Endodermal cell (in vitro differentiated cells): ENCODE measurements around the gene ATRN. TPM values are rescaled to one million over a fixed set of nuclear protein-coding genes. Genes with fewer than 3 reads are reported as not detected.

Experiments used
- DNase-seq: peaks from one replicate; pipeline ENCODE4 v3.0.0-alpha.2; 2017
- H3K27ac ChIP-seq: 2 replicates; pipeline ENCODE4 v1.5.1; 2013; ENCODE audit warnings: mild to moderate bottlenecking, low read depth, low read length, moderate library complexity
- H3K27me3 ChIP-seq: 2 replicates; pipeline ENCODE4 v1.6.1; 2013; ENCODE audit warnings: mild to moderate bottlenecking, low read length, moderate library complexity; ENCODE audit not compliant: insufficient read depth, control insufficient read depth, poor library complexity, severe bottlenecking
- H3K36me3 ChIP-seq: 2 replicates; pipeline ENCODE4 v1.7.0; 2013; ENCODE audit warnings: mild to moderate bottlenecking, low read length, moderate library complexity; ENCODE audit not compliant: control insufficient read depth, insufficient read depth
- H3K4me1 ChIP-seq: one replicate; pipeline ENCODE4 v1.7.0; 2013; ENCODE audit warnings: low read length; ENCODE audit not compliant: control insufficient read depth, insufficient read depth
- H3K4me3 ChIP-seq: 2 replicates; pipeline ENCODE4 v1.5.1; 2013; ENCODE audit warnings: mild to moderate bottlenecking, low read length, moderate library complexity
- H3K9ac ChIP-seq: 2 replicates; pipeline ENCODE4 v1.6.1; 2013; ENCODE audit warnings: mild to moderate bottlenecking, low read length, moderate library complexity; ENCODE audit not compliant: poor library complexity, severe bottlenecking; ENCODE audit errors: extremely low read depth
- H3K9me3 ChIP-seq: 2 replicates; pipeline ENCODE4 v1.6.1; 2013; ENCODE audit warnings: mild to moderate bottlenecking, low read length, moderate library complexity; ENCODE audit not compliant: control insufficient read depth
- H3K27ac Mint-ChIP-seq: 2 replicates; pipeline ENCODE4 v1.8.0; 2020; ENCODE audit warnings: mixed read lengths
- H3K27me3 Mint-ChIP-seq: 2 replicates; pipeline ENCODE4 v1.8.0; 2021; ENCODE audit warnings: mild to moderate bottlenecking, mixed read lengths; ENCODE audit not compliant: insufficient read depth
- H3K36me3 Mint-ChIP-seq: 2 replicates; pipeline ENCODE4 v1.8.0; 2020; ENCODE audit warnings: low read depth, mixed read lengths
- H3K4me1 Mint-ChIP-seq: 2 replicates; pipeline ENCODE4 v1.8.0; 2020; ENCODE audit warnings: mixed read lengths
- H3K4me3 Mint-ChIP-seq: 2 replicates; pipeline ENCODE4 v1.8.0; 2020; ENCODE audit warnings: mild to moderate bottlenecking, moderate library complexity, mixed read lengths
- H3K9me3 Mint-ChIP-seq: 2 replicates; pipeline ENCODE4 v1.8.0; 2020; ENCODE audit warnings: mild to moderate bottlenecking, mixed read lengths
- CTCF ChIP-seq: fragments of 200-600 bp; sonication (generic); conservative IDR thresholded peaks from 2 replicates; pipeline ENCODE4 v1.5.0; 2021; ENCODE audit warnings: antibody characterized with exemption, mild to moderate bottlenecking
- WGBS, 2 experiments: methylation state at CpG; one replicate each; pipeline versions ENCODE4 v1.1.5 to v1.1.7; 2013; ENCODE audit warnings: missing lambda C conversion rate in 2 of 2, mixed read lengths in 1 of 2; ENCODE audit not compliant: insufficient coverage in 1 of 2, insufficient read length in 1 of 2; 5-methylcytosine and 5-hydroxymethylcytosine counted together
- total RNA-seq, 2 donors: library from RNA; stranded (reverse); fragmentation: NEBNext Ultra II Directional in 1 of 2; extraction: Animal tissue kit (Norgen Biotek cat#: 25700) in 1 of 2; gene quantifications; 2 replicates in 1 of 2; 3 replicates in 1 of 2; pipeline ENCODE4 v1.2.1, GENCODE V29; 2021

The ATRN gene
- total RNA-seq, 2 donors from 2014 or later: 27.4 to 31.2 TPM

GRCh38 chr20:3590164-3590563 is 119.3 kb downstream of the ATRN start:
- no peaks in the 10 kb centered on the region for H3K27me3 Mint-ChIP-seq
- Histone ChIP-seq H3K27me3 (no peaks in the 10 kb centered on the region), H3K9me3 (peaks cover 14% of the 10 kb centered on the region), H3K4me1 (no peaks in the 10 kb centered on the region), H3K36me3 (peaks cover 45% of the 10 kb centered on the region), H3K9ac (no peak overlapping the region), H3K27ac (no peak overlapping the region), H3K4me3 (no peak overlapping the region)
- no peak overlapping the region for H3K27ac Mint-ChIP-seq
- peaks cover 64% of the 10 kb centered on the region for H3K36me3 Mint-ChIP-seq
- TF ChIP-seq CTCF: no peak
- peaks cover 18% of the 10 kb centered on the region for H3K9me3 Mint-ChIP-seq
- no peak for DNase-seq
- WGBS, 2 experiments: 94 to 100% methylated on average over 1 of the region's 1 CpG
- no peaks in the 10 kb centered on the region for H3K4me1 Mint-ChIP-seq
- H3K4me3 Mint-ChIP-seq: no peak overlapping the region

- Histone ChIP-seq H3K9ac (no peak overlapping the region), H3K4me3 (no peak overlapping the region), H3K27ac (no peak overlapping the region), H3K9me3 (peaks cover under 1% of the 10 kb centered on the region), H3K4me1 (no peaks in the 10 kb centered on the region), H3K36me3 (peaks cover 41% of the 10 kb centered on the region), H3K27me3 (no peaks in the 10 kb centered on the region)
- TF ChIP-seq CTCF: no peak
- Mint-ChIP-seq H3K27ac (no peak overlapping the region), H3K9me3 (peaks cover 7% of the 10 kb centered on the region), H3K36me3 (peaks cover 40% of the 10 kb centered on the region), H3K4me3 (no peak overlapping the region), H3K27me3 (no peaks in the 10 kb centered on the region), H3K4me1 (no peaks in the 10 kb centered on the region)
- no peak for DNase-seq
- 90 to 100% methylated on average over 3 to 4 of the region's 4 CpGs for WGBS, 2 experiments
Observed at GRCh38 chr20:3592931-3593330, 122.1 kb downstream of the ATRN start.

GRCh38 chr20:3595541-3595940 is 124.7 kb downstream of the ATRN start:
- Histone ChIP-seq H3K9ac (no peak overlapping the region), H3K27ac (no peak overlapping the region), H3K36me3 (peaks cover 49% of the 10 kb centered on the region), H3K4me1 (peaks cover 3% of the 10 kb centered on the region), H3K9me3 (no peaks in the 10 kb centered on the region), H3K4me3 (no peak overlapping the region), H3K27me3 (no peaks in the 10 kb centered on the region)
- Mint-ChIP-seq H3K9me3 (no peaks in the 10 kb centered on the region), H3K4me3 (no peak overlapping the region), H3K4me1 (peaks cover 1% of the 10 kb centered on the region), H3K27me3 (no peaks in the 10 kb centered on the region), H3K27ac (no peak overlapping the region), H3K36me3 (peaks cover 35% of the 10 kb centered on the region)
- TF ChIP-seq CTCF: no peak
- 95% methylated on average over 4 of the region's 4 CpGs for WGBS, 2 experiments
- no peak for DNase-seq
